H9 (cell line): Measurements from ENCODE around the gene INPP5E. TPM values are rescaled to one million over a fixed set of nuclear protein-coding genes. Genes with fewer than 3 reads are reported as not detected.

Experiments
- DNase-seq: peaks from one replicate; pipeline ENCODE4 v3.0.0-alpha.2; 2017
- H2AFZ ChIP-seq: one replicate; pipeline ENCODE4 v1.6.1; 2013; ENCODE audit warnings: mild to moderate bottlenecking, low read length, control low read depth, moderate library complexity
- H2AK5ac ChIP-seq: 2 replicates; pipeline ENCODE4 v1.6.1; 2013; ENCODE audit warnings: low read length, control low read depth, mixed read lengths; ENCODE audit not compliant: insufficient read length
- H2BK120ac ChIP-seq: one replicate; pipeline ENCODE4 v1.6.1; 2013; ENCODE audit warnings: low read depth, mild to moderate bottlenecking, low read length, control low read depth, inconsistent platforms; ENCODE audit not compliant: poor library complexity, severe bottlenecking
- H2BK12ac ChIP-seq: 2 replicates; pipeline ENCODE4 v1.6.1; 2013; ENCODE audit warnings: low read length, control low read depth, mixed read lengths, low read depth; ENCODE audit not compliant: insufficient read length
- H2BK15ac ChIP-seq: 2 replicates; pipeline ENCODE4 v1.6.1; 2013; ENCODE audit warnings: low read depth, low read length, control low read depth
- H2BK20ac ChIP-seq: one replicate; pipeline ENCODE4 v1.6.1; 2013; ENCODE audit warnings: low read depth, mild to moderate bottlenecking, low read length, control low read depth, inconsistent platforms; ENCODE audit not compliant: poor library complexity, severe bottlenecking
- H2BK5ac ChIP-seq: 2 replicates; pipeline ENCODE4 v1.6.1; 2013; ENCODE audit warnings: low read length, control low read depth, mixed read lengths; ENCODE audit not compliant: insufficient read length
- H3K14ac ChIP-seq: 2 replicates; pipeline ENCODE4 v1.6.1; 2013; ENCODE audit warnings: low read length, control low read depth; ENCODE audit not compliant: insufficient read depth
- H3K18ac ChIP-seq: 2 replicates; pipeline ENCODE4 v1.6.1; 2013; ENCODE audit warnings: low read depth, mild to moderate bottlenecking, mixed read lengths, low read length, control low read depth; ENCODE audit not compliant: insufficient read length
- H3K23ac ChIP-seq: 2 replicates; pipeline ENCODE4 v1.6.1; 2013; ENCODE audit warnings: low read length, control low read depth, mixed read lengths, low read depth; ENCODE audit not compliant: insufficient read length
- H3K23me2 ChIP-seq: 2 replicates; pipeline ENCODE4 v1.6.1; 2013; ENCODE audit warnings: low read depth, mild to moderate bottlenecking, mixed read lengths, low read length, control low read depth; ENCODE audit not compliant: insufficient read length, poor library complexity, severe bottlenecking
- H3K27ac ChIP-seq: 2 replicates; pipeline ENCODE4 v1.5.1; 2013; ENCODE audit warnings: low read length, control low read depth, mixed read lengths, low read depth; ENCODE audit not compliant: insufficient read length
- H3K27me3 ChIP-seq: 2 replicates; pipeline ENCODE4 v1.6.1; 2013; ENCODE audit warnings: low read length, control low read depth, inconsistent platforms; ENCODE audit not compliant: insufficient read depth
- H3K4ac ChIP-seq: 2 replicates; pipeline ENCODE4 v1.6.1; 2013; ENCODE audit warnings: low read depth, mild to moderate bottlenecking, control low read depth, inconsistent platforms, low read length, moderate library complexity
- H3K4me1 ChIP-seq: 2 replicates; pipeline ENCODE4 v1.6.1; 2013; ENCODE audit warnings: low read length, control low read depth, inconsistent platforms; ENCODE audit not compliant: insufficient read depth
- H3K4me2 ChIP-seq: 2 replicates; pipeline ENCODE4 v1.6.1; 2013; ENCODE audit warnings: low read length, control low read depth, mixed read lengths; ENCODE audit not compliant: insufficient read length, insufficient read depth
- H3K56ac ChIP-seq: 2 replicates; pipeline ENCODE4 v1.6.1; 2013; ENCODE audit warnings: low read depth, mild to moderate bottlenecking, mixed read lengths, low read length, control low read depth; ENCODE audit not compliant: insufficient read length
- H3K79me1 ChIP-seq: 2 replicates; pipeline ENCODE4 v1.6.1; 2013; ENCODE audit warnings: low read depth, mild to moderate bottlenecking, moderate library complexity, low read length, control low read depth, inconsistent platforms; ENCODE audit not compliant: insufficient read depth, poor library complexity, severe bottlenecking
- H3K79me2 ChIP-seq: 2 replicates; pipeline ENCODE4 v1.6.1; 2013; ENCODE audit warnings: low read length, control low read depth, inconsistent platforms; ENCODE audit not compliant: insufficient read depth
- H3K9ac ChIP-seq: 2 replicates; pipeline ENCODE4 v1.6.1; 2013; ENCODE audit warnings: low read length, control low read depth, mixed read lengths; ENCODE audit not compliant: insufficient read length; ENCODE audit errors: extremely low read depth
- H3K9me3 ChIP-seq: one replicate; pipeline ENCODE4 v1.6.1; 2013; ENCODE audit warnings: low read depth, low read length, inconsistent platforms; ENCODE audit not compliant: control insufficient read depth
- H3T11ph ChIP-seq: one replicate; pipeline ENCODE4 v1.6.1; 2013; ENCODE audit warnings: mild to moderate bottlenecking, low read length, control low read depth, inconsistent platforms
- H4K20me1 ChIP-seq: one replicate; pipeline ENCODE4 v1.6.1; 2013; ENCODE audit not compliant: control insufficient read depth, insufficient read length, insufficient read depth
- H4K5ac ChIP-seq: 2 replicates; pipeline ENCODE4 v1.6.1; 2013; ENCODE audit warnings: low read depth, mild to moderate bottlenecking, mixed read lengths, low read length, control low read depth; ENCODE audit not compliant: insufficient read length
- H4K8ac ChIP-seq: replicated peaks from 2 replicates; pipeline ENCODE4 v1.6.1; 2013; ENCODE audit warnings: low read length, control low read depth, mixed read lengths, low read depth; ENCODE audit not compliant: insufficient read length
- H4K91ac ChIP-seq: 2 replicates; pipeline ENCODE4 v1.6.1; 2013; ENCODE audit warnings: low read depth, mild to moderate bottlenecking, moderate library complexity, mixed read lengths, low read length, control low read depth; ENCODE audit not compliant: insufficient read length
- H3K27ac Mint-ChIP-seq, 3 experiments: 2 replicates in 2 of 3; 3 replicates in 1 of 3; pipeline ENCODE4 v1.8.0; 2020 to 2021; ENCODE audit warnings: mixed read lengths in 3 of 3, mild to moderate bottlenecking in 1 of 3, moderate library complexity in 1 of 3
- H3K27me3 Mint-ChIP-seq: 2 replicates; pipeline ENCODE4 v1.8.0; 2021; ENCODE audit warnings: low read depth, mild to moderate bottlenecking, moderate library complexity, mixed read lengths
- H3K36me3 Mint-ChIP-seq, 3 experiments: 2 replicates in 2 of 3; 3 replicates in 1 of 3; pipeline ENCODE4 v1.8.0; 2020 to 2021; ENCODE audit warnings: low read depth in 3 of 3, mixed read lengths in 3 of 3; ENCODE audit not compliant: insufficient read depth in 1 of 3
- H3K4me1 Mint-ChIP-seq, 2 experiments: 2 replicates each; pipeline ENCODE4 v1.8.0; 2020; ENCODE audit warnings: mixed read lengths in 2 of 2
- H3K4me3 Mint-ChIP-seq, 2 experiments: 2 replicates in 1 of 2; 3 replicates in 1 of 2; pipeline ENCODE4 v1.8.0; 2020 to 2021; ENCODE audit warnings: mild to moderate bottlenecking in 2 of 2, mixed read lengths in 2 of 2, moderate library complexity in 1 of 2
- H3K9me3 Mint-ChIP-seq, 2 experiments: 2 replicates in 1 of 2; 3 replicates in 1 of 2; pipeline ENCODE4 v1.8.0; 2020; ENCODE audit warnings: mild to moderate bottlenecking in 2 of 2, mixed read lengths in 2 of 2, moderate library complexity in 1 of 2
- WGBS: extraction: QIAGEN DNeasy Blood & Tissue Kit; methylation state at CpG from one replicate; pipeline ENCODE4 v1.1.7; 2013; ENCODE audit warnings: missing lambda C conversion rate, low lambda C conversion rate, mixed read lengths; ENCODE audit not compliant: insufficient read length; ENCODE audit errors: extremely low coverage; 5-methylcytosine and 5-hydroxymethylcytosine counted together
- total RNA-seq: library from RNA; stranded (reverse); gene quantifications from 2 replicates; pipeline ENCODE4 v1.2.1, GENCODE V29; 2021
- TF ChIP-seq, protein P1 (sequence below): fragments of 200-600 bp; sonication (generic); conservative IDR thresholded peaks from 3 replicates; pipeline ENCODE4 v1.8.0; 2021; ENCODE audit warnings: antibody characterized with exemption, mild to moderate bottlenecking

The INPP5E gene
- total RNA-seq, 1 experiment from 2014 or later = 21.0 TPM

DNA sequence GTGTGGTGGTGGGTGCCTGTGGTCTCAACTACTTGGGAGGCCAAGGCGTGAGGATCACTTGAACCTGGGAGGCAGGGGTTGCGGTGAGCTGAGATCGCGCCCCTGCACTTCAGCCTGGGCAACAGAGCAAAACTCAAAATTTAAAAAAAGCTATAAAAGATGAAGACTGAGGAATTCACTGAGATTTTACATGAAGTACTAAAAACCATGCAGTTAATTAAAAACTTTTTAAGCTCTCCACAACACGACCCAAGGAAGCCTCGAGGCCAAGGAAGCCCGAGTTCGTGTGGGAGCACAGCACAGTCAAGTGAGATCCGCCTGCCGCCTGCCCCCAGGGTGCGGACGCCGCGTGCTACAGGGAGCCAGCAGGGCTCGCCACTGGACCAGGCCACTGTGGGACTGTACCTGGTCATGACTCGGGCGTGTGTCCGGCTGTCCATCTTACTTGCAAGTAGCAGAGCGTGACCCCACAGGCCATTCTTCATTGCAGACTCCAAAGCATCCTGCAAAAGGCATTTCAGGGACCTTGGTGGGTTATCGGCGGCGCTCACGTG, 21.2 kb upstream of the INPP5E start:
- H2BK20ac ChIP-seq = no peak overlapping the region
- H3K56ac ChIP-seq = no peak overlapping the region
- H3K4me3 Mint-ChIP-seq = no peak overlapping the region
- no peak overlapping the region for H3K27ac ChIP-seq
- H2BK5ac ChIP-seq = no peak overlapping the region
- H4K5ac ChIP-seq = no peak overlapping the region
- peaks cover 67 to 91% (median 88%) of the 10 kb centered on the region in 3 experiments; a peak in 6 of 7 replicates for H3K36me3 Mint-ChIP-seq
- H3K14ac ChIP-seq = no peak overlapping the region
- no peak overlapping the region for H2BK120ac ChIP-seq
- H3K9ac ChIP-seq = no peak overlapping the region
- no peak overlapping the region for H3K4ac ChIP-seq
- H3K23me2 ChIP-seq = peaks cover 3% of the 10 kb centered on the region
- no peaks in the 10 kb centered on the region for H3K9me3 Mint-ChIP-seq
- H3K79me1 ChIP-seq = no peaks in the 10 kb centered on the region
- no peak overlapping the region for H3K23ac ChIP-seq
- H2BK12ac ChIP-seq = no peak overlapping the region
- no CpG with 5 or more reads among the region's 23 CpGs for WGBS
- no peaks in the 10 kb centered on the region for H4K20me1 ChIP-seq
- TF ChIP-seq, protein P1, sequence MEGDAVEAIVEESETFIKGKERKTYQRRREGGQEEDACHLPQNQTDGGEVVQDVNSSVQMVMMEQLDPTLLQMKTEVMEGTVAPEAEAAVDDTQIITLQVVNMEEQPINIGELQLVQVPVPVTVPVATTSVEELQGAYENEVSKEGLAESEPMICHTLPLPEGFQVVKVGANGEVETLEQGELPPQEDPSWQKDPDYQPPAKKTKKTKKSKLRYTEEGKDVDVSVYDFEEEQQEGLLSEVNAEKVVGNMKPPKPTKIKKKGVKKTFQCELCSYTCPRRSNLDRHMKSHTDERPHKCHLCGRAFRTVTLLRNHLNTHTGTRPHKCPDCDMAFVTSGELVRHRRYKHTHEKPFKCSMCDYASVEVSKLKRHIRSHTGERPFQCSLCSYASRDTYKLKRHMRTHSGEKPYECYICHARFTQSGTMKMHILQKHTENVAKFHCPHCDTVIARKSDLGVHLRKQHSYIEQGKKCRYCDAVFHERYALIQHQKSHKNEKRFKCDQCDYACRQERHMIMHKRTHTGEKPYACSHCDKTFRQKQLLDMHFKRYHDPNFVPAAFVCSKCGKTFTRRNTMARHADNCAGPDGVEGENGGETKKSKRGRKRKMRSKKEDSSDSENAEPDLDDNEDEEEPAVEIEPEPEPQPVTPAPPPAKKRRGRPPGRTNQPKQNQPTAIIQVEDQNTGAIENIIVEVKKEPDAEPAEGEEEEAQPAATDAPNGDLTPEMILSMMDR = no peak
- no peaks in the 10 kb centered on the region for H3K4me1 ChIP-seq
- no peak overlapping the region for H2AFZ ChIP-seq
- 0 out of 2 replicates have a peak, but pooled peaks cover 2% of the 10 kb centered on the region for H3K79me2 ChIP-seq
- no peak overlapping the region for H2BK15ac ChIP-seq
- DNase-seq = no peak
- no peaks in the 10 kb centered on the region for H3K27me3 ChIP-seq
- H3K18ac ChIP-seq = no peak overlapping the region
- H3K27me3 Mint-ChIP-seq = no peaks in the 10 kb centered on the region
- no peak overlapping the region for H4K91ac ChIP-seq
- no peak overlapping the region for H3K4me2 ChIP-seq
- H4K8ac ChIP-seq = no peak overlapping the region
- H2AK5ac ChIP-seq = no peak overlapping the region
- H3T11ph ChIP-seq = no peak overlapping the region
- H3K9me3 ChIP-seq = no peaks in the 10 kb centered on the region
- no peaks in the 10 kb centered on the region for H3K4me1 Mint-ChIP-seq
- no peak overlapping the region for H3K27ac Mint-ChIP-seq
